Anterior cingulate cortex (tissue), 58 donors: ENCODE results near the gene KLF15.

Experiments
- DNase-seq, 58 donors: peaks; one replicate each; lab custom pipeline; 2025; lab: John Stamatoyannopoulos, UW

Gene KLF15

GRCh38 chr3:126309861-126310655, 47.1 kb downstream of the KLF15 start:
- no peak for DNase-seq

GRCh38 chr3:126309165-126309564, 48.0 kb downstream of the KLF15 start:
- DNase-seq: no peak

- DNase-seq: no peak
These were observed 48.6 kb downstream of the KLF15 start for GRCh38 chr3:126308394-126309125.

DNA sequence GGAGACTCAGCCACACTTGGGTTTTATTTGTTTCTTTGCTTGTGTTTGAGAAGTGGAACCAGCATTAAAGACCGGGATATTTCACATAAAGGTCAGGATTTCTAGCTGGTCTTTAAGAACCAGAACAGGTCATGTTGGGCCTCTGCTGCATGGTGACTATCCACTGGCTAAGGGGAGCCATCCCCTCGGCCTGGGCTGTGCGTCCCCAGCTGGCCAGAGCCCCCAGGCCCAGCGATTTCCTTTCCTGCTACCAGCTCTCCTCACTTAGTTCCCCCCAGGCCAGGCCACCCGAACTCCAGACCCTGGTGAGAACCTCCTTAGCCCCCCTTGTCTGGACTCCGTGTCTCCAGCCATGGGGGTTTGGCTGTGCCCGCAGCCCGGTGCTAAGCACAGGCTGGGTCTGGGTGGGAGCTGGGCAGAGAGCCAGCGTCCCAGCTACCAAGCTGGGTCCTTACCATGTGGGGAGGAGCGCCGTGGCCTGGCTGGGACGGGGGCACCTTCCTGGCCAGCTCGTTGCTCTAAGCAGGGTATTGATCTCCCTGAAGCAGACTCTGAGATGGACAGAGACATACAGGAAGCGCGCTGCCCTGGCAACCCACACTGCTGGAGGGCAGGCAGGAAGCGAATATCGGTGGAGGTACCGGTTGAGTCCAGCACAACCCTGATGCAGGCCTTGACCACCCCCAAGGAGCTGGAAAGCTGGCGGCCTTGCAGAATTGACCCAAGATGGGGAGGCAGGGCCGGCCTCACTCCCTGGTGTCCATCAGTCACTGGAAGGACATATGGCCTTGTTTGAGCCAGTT, 49.4 kb downstream of the KLF15 start:
- DNase-seq: no peak

DNA sequence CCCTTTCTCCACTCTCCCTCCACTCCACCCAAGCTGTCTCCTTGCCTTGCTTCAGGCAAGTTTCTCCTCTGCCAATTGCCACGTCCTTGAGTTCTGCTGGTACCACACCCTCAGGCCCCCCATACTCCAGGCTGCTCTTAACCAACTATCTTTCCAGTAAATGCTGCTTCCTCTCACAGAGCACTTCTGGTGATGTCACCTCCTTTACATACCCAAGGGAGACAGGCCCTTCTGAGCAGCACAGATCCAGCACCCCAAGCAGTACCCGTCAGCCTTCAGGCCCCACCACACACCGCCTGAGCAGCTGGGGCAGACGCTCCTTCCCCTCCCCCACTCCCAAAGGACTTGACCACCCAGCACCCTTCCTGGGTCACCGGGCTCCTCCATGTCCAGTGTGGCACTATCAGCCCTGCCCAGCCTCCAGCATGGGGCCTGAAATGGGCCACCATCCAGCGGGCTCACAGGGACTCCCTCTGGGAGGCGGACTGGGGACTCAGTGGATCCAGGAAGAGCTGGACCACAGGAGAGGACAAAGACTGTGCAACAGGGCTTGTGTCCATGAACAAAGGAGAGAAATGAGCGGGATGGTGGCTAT, 50.2 kb downstream of the KLF15 start:
- no peak for DNase-seq

DNA sequence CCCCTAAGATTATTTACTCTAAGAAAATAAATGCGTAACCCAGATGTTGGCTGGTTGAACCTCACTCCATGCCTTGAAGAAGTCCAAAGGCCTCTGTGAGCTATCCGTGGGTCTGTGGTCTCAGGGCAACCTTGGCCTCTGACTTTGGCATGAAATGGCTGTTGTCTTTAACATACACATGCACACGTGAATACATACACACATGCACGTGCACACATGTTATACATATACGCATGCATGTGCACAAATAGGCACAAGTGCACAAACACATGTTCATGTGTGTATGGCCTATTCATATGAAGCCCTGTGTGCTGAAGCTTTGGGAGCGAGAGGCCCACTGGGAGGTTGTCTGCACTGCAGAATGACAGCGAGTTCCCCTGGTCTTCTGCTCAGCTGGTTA, 50.8 kb downstream of the KLF15 start:
- no peak for DNase-seq

DNA sequence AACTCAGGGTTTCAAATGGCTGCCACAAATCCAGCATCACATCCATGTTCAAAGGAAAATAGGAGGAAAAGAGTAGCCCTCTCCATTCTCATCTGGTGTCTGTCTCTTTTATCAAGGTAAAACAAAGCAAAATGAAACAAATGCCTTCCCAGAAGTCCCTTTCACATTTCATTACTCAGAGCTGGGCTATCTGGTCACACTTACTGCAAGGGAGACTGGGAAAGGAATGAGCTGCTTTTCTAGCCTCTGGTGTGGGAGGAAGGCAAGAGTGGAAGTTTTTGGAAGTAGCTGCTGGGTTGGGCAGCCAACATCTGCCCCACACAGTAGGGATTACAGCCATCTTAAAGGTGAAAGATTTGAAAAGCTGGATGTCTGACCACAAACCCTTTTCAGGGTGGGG, 51.8 kb downstream of the KLF15 start:
- DNase-seq: no peak

- no peak for DNase-seq
These were observed 52.5 kb downstream of the KLF15 start for GRCh38 chr3:126304704-126305103.

- no peak for DNase-seq
These were observed 52.9 kb downstream of the KLF15 start for GRCh38 chr3:126304291-126304690.

DNA sequence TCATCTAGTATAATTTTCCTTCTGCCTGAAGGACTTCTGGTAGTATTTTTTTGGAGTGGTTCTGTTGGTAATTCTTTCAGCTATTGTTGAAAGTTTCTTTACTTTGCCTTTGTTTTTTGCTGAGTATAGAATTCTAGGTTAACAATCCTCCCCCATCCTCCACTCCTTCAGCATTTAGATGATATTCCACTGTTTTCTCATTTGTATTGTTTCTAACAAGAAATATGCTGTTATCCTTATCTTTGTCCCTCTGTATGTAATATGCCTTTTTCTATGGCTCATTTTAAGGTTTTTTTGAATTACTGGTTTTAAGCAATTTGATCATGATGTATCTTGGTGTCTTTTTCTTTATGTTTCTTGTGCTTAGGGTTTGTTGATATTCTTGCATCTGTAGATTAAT, 53.9 kb downstream of the KLF15 start:
- no peak for DNase-seq

DNA sequence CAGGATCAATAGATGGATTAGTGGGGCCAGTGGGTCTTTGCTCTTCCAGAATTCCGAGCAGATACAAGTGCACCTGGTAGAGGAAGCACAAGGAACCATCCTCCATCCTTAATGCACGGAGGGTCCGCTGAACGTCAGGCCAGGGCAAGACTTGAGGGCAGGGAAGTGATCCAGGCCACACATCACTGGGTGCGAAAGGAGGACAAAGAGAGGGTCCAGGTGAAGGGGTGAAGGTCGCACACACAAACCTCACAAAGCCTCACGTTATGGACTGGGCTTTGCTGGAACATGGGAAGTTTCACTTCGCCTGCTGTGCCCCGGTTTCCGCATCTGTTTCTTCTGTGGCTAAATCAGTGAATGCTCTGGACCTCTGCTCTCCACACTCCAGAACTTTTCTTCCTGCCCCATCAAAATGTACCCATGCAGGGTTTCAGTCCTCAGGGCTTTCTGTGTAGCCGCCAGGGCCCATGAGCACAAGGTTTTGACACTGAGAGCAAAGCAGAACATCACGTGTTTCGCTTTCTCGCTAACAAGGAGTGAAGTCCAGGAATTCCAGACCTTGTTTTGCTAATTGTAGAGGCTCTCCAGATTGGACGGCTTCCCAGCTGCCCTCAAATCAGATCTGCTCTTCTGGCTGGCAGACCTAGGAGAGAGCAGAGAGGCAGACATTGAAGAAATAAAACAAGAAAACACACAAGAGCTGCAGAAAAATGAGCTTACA, 56.3 kb downstream of the KLF15 start:
- peak in 24 of 58 donors; percentile 5 to 83 (median 35) for DNase-seq

- DNase-seq: no peak
These were observed 57.0 kb downstream of the KLF15 start for GRCh38 chr3:126300001-126300760.

DNA sequence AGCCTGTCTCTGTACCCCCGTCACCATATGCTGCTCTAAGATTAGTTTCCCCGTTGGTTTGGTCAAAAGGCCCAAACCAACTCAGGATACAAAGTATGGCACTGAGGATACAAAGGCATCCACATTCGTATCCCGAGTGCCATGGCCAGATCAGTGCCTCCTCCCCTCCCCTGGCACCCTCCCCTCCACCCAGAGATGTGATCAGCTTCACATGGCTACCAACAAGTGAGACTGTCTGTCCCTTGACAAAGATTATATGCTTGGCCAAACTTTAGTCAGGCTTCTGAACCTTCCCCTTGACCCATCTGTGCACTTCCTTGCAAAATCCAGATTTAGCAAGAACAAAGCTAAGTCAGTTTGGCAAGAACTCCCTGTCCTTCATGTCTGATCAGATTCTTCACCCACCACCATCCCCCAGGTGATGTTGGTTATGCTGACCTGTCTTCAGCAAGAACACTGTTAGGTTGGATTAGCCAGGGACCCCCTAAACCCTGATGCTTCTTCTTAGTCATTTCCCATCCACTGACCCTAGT, 61.7 kb downstream of the KLF15 start:
- DNase-seq: no peak

- DNase-seq: no peak
These were observed 62.9 kb downstream of the KLF15 start for GRCh38 chr3:126294211-126294808.

DNA sequence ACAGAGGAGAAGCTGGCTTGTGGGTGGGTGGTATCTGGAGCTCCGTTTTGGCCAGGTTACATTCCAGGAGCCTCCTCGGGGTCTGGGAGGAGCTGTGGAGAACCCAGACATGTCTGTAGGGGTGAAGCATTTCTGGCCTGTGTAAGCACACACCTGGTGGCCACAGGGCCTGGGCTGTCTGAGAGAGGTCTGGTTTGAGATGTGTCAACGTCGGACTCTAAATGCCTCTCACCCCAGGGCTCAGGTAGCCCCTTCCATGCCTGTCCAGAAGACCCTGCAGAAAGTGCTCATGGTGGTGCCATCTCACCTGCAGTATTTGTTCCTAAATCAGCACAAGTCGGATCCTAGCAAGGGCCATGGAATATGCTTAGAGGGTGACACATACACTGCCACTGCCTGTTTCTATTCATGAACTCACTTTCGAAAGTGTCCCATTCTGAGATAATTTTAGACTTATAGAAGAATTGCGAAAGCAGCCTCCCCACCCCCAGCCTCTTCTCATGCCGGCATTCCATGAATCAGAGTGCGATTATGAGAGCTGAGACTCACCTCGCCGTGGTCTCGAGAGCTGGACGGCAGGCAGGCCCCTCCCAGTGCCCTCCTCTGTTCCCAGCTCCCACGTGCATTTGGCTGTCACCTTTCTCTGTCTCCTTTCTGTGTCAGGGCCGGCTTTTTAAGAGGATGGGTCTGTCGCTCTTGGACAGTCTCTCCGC, 63.7 kb downstream of the KLF15 start:
- DNase-seq: no peak
